Measurements from ENCODE around the gene ALDH1A3.
A peak's percentile ranks its signal among the peaks of the same experiment; 100 is the strongest.

ALDH1A3 gene

GRCh38 chr15:100836501-100836900 lies 43.1 kb upstream of the ALDH1A3 start:
- H3K4me3 ChIP-seq (ENCODE audit: low read depth, low read length) = no peak overlapping the region
- no peak for TF ChIP-seq CTCF (conservative IDR thresholded peaks at IDR 0.05; ENCODE audit: low read depth, low read length)
- DNase-seq (ENCODE audit: low read depth) = no peak

- H3K4me3 ChIP-seq (ENCODE audit: low read depth, low read length) = no peak overlapping the region
- no peak for TF ChIP-seq CTCF (conservative IDR thresholded peaks at IDR 0.05; ENCODE audit: low read depth, low read length)
These were observed 38.2 kb upstream of the ALDH1A3 start for GRCh38 chr15:100841426-100841825.

GRCh38 chr15:100842756-100843730 lies 36.6 kb upstream of the ALDH1A3 start:
- H3K4me3 ChIP-seq (ENCODE audit: low read depth, low read length) = no peak overlapping the region
- peak; percentile 85 for DNase-seq (ENCODE audit: low read depth)
- TF ChIP-seq CTCF (conservative IDR thresholded peaks at IDR 0.05; ENCODE audit: low read depth, low read length) = no peak

More at GRCh38 chr15:100841426-100841825, 38.2 kb upstream of the ALDH1A3 start:
- DNase-seq (ENCODE audit: low read depth) = no peak

GRCh38 chr15:100844167-100844566 lies 35.5 kb upstream of the ALDH1A3 start:
- no peak overlapping the region for H3K4me3 ChIP-seq (ENCODE audit: low read depth, low read length)
- no peak for DNase-seq (ENCODE audit: low read depth)
- TF ChIP-seq CTCF (conservative IDR thresholded peaks at IDR 0.05; ENCODE audit: low read depth, low read length) = no peak

- DNase-seq (ENCODE audit: low read depth) = no peak
- H3K4me3 ChIP-seq (ENCODE audit: low read depth, low read length) = no peak overlapping the region
- TF ChIP-seq CTCF (conservative IDR thresholded peaks at IDR 0.05; ENCODE audit: low read depth, low read length) = no peak
These were observed 34.9 kb upstream of the ALDH1A3 start for GRCh38 chr15:100844778-100845177.

- no peak overlapping the region for H3K4me3 ChIP-seq (ENCODE audit: low read depth, low read length)
- DNase-seq (ENCODE audit: low read depth) = no peak
- no peak for TF ChIP-seq CTCF (conservative IDR thresholded peaks at IDR 0.05; ENCODE audit: low read depth, low read length)
These were observed 32.4 kb upstream of the ALDH1A3 start for GRCh38 chr15:100847194-100847593.

Data from choroid plexus epithelial cell (primary cell).